Nephron (organoid): ENCODE results near the gene PPP4R3A.

Source experiments
- H3K27ac Mint-ChIP-seq, 3 experiments: 2 replicates each; pipeline ENCODE4 v1.8.0; 2020; ENCODE audit warnings: mixed read lengths in 3 of 3, mild to moderate bottlenecking in 2 of 3, moderate library complexity in 1 of 3
- H3K27me3 Mint-ChIP-seq: 2 replicates; pipeline ENCODE4 v1.8.0; 2021; ENCODE audit warnings: low read depth, mild to moderate bottlenecking, moderate library complexity, mixed read lengths
- H3K36me3 Mint-ChIP-seq: 2 replicates; pipeline ENCODE4 v1.8.0; 2020; ENCODE audit warnings: low read depth, mixed read lengths
- H3K4me1 Mint-ChIP-seq: 2 replicates; pipeline ENCODE4 v1.8.0; 2020; ENCODE audit warnings: mixed read lengths
- H3K4me3 Mint-ChIP-seq, 3 experiments: 2 replicates each; pipeline ENCODE4 v1.8.0; 2020; ENCODE audit warnings: mild to moderate bottlenecking in 3 of 3, mixed read lengths in 3 of 3, moderate library complexity in 2 of 3
- H3K9me3 Mint-ChIP-seq: 2 replicates; pipeline ENCODE4 v1.8.0; 2020; ENCODE audit warnings: mixed read lengths
- CTCF ChIP-seq, 3 experiments: fragments of 200-600 bp; sonication (generic); IDR thresholded peaks; one replicate each; pipeline ENCODE4 v1.5.0; 2021; ENCODE audit warnings: antibody characterized with exemption in 3 of 3; ENCODE audit not compliant: unreplicated experiment in 3 of 3

Gene PPP4R3A

DNA sequence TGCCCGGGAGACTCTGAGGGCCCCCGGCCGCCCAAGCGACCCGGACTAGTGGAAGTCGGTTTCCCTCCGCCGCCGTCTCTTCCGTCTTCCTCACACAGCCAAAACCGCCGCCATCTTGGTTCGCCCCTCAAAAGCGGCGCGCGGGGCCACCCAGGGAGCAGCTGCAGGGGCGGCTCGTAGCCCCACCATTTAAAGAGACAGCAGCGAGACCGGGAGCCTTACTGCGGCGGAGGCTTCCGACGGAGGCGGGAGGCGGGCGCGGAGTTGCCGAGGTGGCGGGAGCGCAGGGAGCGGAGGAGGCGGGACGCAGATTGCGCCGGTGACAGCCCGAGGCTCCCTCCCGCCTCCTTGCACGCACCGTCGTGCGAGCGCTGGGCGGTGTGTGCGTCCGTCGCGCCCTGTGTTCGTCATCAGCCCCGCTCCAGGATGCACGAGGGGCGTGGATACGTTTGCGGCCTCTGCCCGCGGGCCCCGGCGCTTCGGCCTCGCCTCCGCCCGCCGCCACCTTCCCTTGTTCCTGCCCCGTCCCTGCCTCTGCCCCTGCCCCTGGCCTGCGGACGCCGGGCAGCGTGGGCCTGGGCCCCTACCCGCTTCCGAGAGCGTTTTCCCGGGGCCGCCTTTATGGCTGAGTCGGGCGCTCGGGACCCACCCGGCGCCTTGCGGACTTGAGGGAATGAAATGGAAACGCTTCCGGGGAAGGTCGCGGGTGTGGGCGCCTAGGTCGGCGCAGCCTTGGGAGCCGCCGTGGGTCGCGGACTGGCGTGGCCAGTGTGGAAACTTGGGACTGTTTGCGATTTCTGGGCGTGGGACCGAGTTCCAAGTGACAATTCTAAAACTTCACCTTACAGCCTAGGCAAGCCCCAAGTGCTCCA, at the start of gene PPP4R3A:
PPP4R3A (minus strand) TSS at position 140 of the 872 bp plus-strand sequence. CDS start 663 bp downstream, outside the sequence.
- TF ChIP-seq CTCF (IDR thresholded peaks at IDR 0.05; ENCODE audit: unreplicated experiment in 3 of 3) = no peak
- H3K4me1 Mint-ChIP-seq = peaks cover 17% of the 10 kb centered on the region
- H3K9me3 Mint-ChIP-seq = no peaks in the 10 kb centered on the region
- H3K27me3 Mint-ChIP-seq = no peaks in the 10 kb centered on the region
- peak within 1 kb of the TSS; percentile 95 to 100 (median 98) for H3K4me3 Mint-ChIP-seq
- peak within 1 kb of the TSS; percentile 100 for H3K27ac Mint-ChIP-seq
- peaks cover 29% of the 10 kb centered on the region for H3K36me3 Mint-ChIP-seq

- peaks cover 26% of the 10 kb centered on the region for H3K9me3 Mint-ChIP-seq
- H3K4me1 Mint-ChIP-seq = no peaks in the 10 kb centered on the region
- H3K27ac Mint-ChIP-seq = peak overlapping the region in 1 of 3 experiments; percentile 48
- TF ChIP-seq CTCF (IDR thresholded peaks at IDR 0.05; ENCODE audit: unreplicated experiment in 3 of 3) = no peak
- H3K27me3 Mint-ChIP-seq = peaks cover 3% of the 10 kb centered on the region
- no peak overlapping the region for H3K4me3 Mint-ChIP-seq
- H3K36me3 Mint-ChIP-seq = peaks cover 6% of the 10 kb centered on the region
These were observed 45.4 kb upstream of the PPP4R3A start for GRCh38 chr14:91555531-91555930.

- H3K4me1 Mint-ChIP-seq = no peaks in the 10 kb centered on the region
- peaks cover 6% of the 10 kb centered on the region for H3K36me3 Mint-ChIP-seq
- H3K9me3 Mint-ChIP-seq = peaks cover 26% of the 10 kb centered on the region
- H3K27me3 Mint-ChIP-seq = peaks cover 3% of the 10 kb centered on the region
- H3K27ac Mint-ChIP-seq = peak overlapping the region in 1 of 3 experiments; percentile 48
- no peak overlapping the region for H3K4me3 Mint-ChIP-seq
- no peak for TF ChIP-seq CTCF (IDR thresholded peaks at IDR 0.05; ENCODE audit: unreplicated experiment in 3 of 3)
These were observed 44.6 kb upstream of the PPP4R3A start for GRCh38 chr14:91554535-91555332.

DNA sequence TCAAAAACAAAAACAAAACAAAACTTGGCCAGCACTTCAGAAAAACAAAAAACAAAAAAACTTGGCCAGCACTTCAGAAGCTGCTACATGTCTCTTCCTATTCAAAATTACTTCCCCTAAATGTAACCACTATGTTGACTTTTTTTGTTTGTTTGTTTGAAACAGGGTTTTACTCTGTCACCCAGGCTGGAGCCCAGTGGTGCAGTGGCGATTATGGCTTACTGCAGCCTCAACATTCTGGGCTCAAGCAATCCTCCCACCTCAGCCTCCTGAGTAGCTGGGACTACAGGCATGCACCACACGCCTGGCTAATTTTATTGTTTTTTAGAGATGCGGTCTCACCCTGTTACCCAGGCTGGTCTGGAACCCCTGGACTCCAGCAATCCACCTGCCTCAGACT, 38.0 kb upstream of the PPP4R3A start:
- Mint-ChIP-seq H3K27me3 (no peaks in the 10 kb centered on the region), H3K9me3 (peaks cover 2% of the 10 kb centered on the region), H3K4me3 (no peak overlapping the region)

More for the DNA sequence above, 38.0 kb upstream of the PPP4R3A start:
- H3K36me3 Mint-ChIP-seq = no peaks in the 10 kb centered on the region
- no peak overlapping the region for H3K27ac Mint-ChIP-seq
- TF ChIP-seq CTCF (IDR thresholded peaks at IDR 0.05; ENCODE audit: unreplicated experiment in 3 of 3) = no peak
- no peaks in the 10 kb centered on the region for H3K4me1 Mint-ChIP-seq
